ENCODE results near the gene KNDC1.

KNDC1 gene

DNA sequence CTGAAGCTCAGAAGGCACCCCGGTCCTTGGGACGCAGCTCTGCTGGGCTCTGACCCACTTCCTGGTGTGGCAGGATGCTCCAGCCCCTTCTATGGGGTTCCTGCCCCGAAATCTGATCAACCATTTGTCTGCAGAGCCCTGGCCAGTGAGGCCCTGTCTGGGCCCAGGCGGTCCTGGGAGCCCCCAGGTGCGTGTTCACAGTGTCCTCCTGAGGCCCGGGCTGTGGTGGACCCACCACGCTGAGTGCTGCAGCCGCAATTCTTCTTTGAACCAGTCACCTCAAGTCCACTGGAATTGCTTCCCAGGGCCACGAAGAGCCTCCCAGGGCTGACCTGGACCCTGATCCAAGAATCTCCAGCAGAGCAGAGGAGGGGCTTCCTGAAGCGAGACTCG lies 19.1 kb downstream of the KNDC1 start:
- DNase-seq: no peak

DNA sequence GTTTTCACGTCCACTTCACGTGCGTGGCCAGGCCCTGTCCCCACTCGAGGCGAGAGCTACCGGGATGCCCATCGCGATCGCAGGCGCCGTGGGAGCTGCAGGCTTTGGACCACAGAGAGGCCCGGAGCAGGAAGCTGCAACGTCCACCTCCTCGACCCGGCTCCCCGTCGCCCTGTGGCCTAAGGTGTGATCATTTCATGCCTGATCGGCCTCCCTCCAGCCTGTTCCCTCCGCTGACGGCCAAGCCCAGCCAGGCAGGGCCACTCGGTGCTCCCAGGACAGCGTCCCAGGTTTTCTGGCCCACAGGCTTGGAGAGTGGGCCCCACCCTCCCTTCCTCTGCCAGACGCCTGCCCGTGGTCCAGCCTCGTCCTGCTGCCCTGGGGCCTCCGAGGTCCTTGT lies 19.6 kb downstream of the KNDC1 start:
- DNase-seq: no peak

DNA sequence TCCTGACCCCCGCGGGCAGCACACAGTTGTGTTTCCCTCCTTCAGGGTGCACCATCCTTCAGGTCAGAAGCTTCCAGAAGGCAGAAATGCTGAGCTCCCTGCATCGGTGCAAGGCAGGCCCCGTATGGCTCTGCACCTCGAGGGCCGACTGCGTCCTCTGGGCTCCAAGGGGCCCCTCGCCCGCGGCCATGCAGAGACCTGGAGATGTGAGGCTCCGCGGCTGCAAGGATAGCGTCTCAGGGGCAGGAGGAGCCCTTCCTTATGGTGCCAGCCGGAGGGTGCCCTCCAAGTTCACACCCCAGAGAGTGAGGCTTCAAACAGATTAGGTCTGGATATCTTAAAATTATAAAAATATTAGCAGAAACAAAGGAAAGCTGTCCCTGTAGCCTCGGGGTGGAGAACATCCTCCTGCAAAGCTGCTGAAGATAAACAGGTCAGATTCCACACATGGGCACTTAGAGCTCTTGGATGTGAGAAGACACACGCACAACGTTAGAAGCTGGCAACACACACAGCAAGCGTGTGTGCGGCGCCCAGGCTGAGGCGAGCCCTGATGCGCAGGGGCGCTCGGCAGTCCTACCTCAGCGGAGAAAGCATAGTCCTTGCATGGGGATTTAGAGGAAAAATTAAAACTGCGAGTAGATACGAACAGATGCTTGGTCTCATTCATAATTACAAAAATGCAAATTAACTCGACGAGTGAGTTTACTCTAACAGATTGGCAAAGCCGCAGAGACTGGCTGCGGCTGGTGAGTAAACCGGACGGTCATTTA lies 20.4 kb downstream of the KNDC1 start:
- no peak for DNase-seq

DNA sequence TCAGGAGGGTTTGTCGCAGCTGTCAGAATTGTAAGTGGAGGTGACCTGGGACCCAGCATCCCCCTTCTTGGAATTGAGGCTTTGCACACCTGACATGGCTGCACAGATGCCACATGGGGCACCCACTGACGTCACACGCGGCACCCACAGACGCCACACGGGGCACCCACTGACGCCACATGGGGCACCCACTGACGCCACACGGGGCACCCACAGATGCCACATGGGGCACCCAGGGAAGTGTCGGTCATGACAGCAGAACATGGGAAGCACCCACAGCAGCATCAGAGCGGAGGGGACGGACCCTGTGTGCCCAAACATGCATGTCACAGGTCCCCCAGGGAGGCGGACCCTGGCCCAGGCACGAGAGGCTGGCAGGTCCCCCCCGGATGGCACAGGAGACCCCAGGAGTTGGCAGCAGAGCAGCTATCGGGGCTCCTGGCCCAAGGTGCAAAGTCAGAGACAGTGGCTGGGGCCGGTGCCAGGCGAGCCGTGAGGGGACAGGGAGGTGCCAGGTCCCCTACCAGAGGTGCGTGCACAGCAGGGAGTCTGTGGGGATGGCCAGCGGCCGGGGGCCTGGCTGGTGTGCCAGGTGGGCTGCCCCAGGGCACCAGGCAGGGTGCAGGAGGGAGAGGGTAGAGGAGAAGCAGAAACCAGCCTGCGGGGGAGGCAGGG lies 21.1 kb downstream of the KNDC1 start:
- DNase-seq: no peak

DNA sequence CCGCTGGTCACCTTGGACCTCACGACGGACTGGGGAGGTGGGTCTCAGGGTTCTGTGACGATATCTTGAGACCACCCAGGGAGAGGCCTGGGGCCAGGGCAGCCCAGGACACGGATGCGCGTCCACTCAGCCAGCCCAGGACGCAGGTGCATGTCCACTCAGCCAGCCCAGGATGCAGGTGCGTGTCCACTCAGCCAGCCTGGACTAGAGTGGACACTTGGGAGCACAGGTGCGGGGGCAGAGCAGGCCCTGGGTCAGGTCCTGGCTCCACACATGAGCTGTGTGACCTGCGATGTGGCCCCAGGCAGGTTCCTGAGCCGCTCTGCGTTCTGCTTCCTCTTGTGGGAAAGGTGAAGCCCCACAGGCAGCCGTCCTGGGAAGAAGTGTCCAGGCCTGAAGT lies 22.2 kb downstream of the KNDC1 start:
- DNase-seq: no peak

DNA sequence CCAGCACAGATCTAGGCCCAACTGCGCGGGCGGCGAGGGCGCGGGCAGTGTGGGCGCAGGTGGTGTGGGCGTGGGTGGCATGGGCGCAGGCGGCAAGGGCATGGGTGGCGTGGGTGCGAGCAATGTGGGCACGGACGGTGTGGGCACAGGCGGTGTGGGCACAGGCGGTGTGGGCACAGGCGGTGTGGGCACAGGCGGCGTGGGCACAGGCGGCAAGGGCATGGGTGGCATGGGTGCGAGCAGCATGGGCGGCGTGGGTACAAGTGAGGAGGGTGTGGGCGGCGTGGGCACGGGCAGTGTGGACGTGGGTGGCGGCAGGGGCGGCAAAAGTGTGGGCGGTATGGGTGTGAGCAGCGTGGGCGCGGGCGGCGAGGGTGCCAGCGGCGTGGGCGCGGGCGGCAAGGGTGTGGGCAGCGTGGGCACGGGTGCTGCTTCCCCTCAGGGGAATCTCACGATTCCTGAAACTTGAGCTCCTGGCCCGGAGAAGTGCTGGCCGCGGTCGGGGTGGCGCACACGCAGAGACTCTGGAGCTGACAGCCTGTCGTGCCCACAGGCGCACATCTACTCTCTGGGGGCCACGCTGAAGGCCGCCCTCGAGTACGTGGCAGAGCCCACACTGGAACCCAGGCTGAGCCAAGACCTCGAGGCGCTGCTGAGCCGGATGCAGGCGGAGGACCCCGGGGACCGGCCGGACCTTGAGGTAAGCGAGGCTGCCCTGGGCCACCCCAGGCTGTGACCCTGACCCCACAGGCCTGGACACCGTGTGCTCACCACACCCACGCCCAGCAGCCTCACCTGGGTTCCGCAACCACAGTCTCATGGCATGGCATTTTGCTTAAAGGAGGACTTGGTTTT lies 23.0 kb downstream of the KNDC1 start:
- no peak for DNase-seq

DNA sequence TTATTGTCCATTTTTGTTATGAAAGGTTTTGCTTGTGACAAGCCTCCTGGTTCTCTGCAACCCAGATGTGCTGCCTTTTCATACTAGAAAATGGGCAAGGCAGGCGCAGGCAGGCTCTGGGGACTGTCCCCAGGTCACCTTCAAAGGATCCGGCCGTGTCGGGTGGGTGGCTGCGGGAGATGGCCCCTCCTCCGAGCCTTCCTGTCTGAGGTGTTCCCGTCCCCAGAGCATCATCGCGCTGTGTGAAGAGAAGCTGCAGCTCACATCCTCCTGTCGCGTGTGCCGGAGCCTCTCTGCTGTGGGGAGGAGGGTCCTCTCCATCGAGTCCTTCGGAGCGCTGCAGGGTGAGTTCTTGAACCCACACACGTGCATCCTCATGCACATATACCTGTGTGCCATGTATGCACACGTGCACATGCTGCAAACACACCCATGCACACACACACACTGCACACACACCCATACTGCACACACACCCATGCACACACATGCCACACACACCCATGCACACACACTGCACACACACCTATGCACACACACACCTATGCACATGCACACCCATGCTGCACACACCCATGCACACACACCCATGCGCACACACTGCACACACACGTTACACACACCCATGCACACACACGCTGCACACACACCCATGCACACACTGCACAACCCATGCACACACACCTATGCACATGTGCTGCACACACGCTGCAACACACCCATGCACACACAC lies 23.8 kb downstream of the KNDC1 start:
- no peak for DNase-seq

DNA sequence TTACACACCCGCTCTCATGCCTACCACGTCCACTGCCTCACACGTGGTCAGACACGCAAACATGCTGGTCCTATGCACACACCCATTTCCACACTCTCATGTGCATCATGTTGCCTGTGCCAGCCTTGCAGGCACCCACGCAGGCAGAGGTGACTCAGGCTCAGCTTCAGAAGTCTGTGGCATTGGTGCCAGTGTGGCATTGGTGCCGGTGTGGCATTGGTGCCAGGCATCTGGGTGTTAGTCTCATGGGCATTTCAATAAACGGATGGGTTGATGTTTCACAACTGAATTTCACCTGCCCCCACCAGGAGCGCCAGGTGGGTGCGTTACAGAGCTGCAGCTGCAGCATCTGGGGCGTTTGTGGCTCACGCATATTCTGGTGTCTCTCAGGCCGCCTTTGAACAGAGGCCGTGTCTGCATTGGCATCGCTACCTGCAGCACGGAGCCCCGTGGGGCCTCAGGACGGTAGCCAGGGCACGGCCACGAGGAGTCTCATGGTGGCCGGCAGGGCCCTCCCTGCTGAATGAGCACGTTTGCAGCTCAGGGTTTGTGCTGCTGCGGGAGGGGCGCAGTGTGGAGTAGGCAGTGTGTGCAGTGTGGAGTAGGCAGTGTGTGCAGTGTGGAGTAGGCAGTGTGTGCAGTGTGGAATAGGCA lies 24.7 kb downstream of the KNDC1 start:
- DNase-seq: no peak

DNA sequence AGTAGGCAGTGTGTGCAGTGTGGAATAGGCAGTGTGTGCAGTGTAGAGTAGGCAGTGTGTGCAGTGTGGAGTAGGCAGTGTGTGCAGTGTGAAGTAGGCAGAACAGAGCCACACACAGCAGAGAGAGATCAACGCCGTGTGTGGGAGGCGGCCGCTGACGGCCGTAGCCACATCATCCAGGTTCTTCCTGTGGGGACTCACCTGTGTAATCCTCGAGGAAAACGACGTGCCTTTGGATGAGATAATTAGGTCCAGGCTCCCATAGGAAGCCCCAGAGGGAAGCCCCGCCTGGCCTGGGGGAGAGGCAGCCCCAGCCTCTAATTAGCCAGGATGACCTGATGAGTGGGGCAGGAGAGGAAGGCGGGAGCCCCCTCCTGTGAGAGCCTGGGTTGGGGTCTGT lies 25.4 kb downstream of the KNDC1 start:
- no peak for DNase-seq

DNA sequence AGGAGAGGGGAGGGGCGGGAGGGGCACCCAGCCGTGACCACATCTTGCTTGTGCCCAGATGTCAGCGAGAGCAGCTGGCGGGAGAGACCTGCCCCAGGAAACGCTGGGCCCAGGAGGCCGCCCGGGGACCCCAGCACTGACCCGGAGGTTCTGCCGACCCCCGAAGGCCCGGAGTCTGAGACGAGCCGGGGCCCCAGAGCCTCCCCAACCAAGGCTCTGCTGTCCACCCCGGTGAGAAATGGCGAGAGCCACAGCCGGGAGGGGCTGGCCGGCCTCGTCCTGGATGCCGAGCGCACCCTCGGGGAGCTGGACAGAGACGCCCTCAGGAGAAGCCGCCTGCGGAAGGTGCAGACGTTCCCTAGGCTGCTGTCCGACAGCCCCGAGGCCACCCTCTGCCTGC lies 25.9 kb downstream of the KNDC1 start:
- DNase-seq: no peak

DNA sequence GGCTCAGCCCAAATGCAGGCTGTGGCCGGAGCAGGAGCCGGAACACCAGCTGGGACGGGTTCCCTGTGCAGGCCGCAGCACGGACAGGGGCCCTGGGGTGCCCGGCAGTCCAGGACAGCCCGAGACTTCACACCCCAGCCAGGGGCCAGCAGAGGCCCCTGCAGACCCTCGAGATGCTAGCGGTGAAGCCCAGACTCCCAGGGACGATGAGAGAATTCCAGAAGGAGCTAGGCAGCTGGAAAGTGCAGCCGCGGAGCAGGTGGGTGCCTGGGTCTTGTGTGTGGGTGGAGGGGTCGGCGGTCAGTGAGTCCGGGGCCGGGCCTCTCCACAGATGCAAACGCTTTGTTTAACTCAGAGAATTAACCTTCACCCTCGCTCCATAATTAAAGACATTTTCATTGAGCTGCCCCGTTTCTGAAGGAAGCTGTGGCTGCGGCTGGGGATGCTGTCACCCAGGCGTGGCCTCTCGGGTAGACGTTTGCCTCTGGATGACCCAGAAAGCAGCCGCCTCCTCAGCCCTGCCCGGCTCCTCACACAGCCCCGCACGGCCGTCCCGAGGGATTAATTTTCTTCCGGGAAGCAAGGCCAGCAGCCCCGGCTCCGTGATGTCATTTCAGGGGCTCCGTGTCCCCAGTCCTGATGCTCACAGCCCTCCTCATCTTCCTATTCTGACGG lies 26.5 kb downstream of the KNDC1 start:
- no peak for DNase-seq

DNA sequence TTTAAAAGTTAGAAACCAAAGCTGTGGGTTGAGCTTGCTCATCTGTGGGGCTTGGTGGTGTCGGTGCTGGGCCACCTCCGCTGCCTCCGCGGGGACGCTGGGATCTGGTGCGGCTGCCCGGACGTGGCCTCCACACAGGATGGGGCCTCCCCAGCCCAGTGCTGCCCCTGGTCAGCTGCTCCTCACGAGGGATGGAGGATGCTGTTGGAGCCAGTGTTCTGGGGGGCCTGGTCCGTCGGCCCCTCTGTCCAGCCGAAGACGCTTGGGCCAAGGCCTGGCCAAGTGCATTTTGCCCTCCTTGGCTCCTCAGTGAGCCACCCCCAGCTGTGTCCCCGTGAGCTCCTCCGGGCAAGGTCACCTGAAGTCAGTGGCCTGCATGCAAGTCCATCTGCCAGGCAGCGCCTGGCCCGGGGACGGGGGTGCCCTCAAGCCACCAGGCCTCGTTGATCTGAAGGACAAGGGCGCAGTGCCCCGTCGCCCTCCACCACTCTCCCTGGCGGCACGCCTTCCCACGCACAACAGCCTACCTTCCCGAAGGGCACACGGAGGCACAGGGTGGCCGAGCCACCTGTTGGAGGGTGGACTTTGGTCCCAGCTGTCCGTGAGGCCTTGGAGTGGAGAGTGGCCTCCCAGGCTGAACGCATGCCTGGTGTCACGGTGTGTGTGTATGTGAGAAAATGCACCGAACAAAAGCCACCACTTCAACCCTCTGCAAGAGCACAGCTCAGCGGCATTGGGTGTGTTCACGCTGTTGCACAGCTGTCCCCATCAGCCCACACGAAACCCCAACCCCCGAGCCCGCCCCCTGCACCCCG lies 27.3 kb downstream of the KNDC1 start:
- no peak for DNase-seq

DNA sequence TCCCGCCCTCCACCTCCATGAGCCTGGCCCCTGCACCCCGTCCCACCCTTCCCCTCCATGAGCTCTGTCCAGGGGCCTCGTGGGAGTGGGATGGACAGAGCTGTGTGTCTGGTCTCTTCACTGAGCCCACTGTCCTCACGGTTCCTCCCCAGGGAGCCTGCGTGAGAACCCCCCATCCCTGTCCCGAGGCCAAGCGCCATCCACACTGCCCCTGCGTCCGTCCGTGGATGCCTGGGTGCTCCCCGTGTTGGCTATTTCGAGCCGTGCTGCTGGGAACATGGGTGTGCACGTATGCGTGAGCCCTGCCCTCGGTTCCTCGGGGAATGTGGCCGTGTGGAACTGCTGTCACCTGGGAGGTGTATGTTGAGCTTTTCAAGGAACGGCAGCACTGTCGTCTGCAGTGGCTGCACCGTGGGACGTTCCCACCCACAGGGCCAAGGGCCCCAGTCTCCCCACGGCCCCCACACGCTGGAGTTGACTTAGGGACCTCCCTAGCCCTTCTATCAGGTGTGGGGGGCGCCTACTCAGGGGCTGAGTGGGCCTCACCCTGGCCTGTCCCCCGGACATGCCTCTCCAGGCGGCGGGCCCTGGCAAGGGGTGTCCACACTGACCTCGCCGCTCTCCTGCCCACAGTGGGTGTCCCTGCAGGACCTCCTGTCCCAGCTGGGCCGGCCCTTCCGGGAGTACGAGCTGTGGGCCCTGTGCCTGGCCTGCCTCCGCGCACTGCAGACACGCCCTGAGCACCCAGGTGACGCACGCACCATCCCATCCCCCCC lies 28.1 kb downstream of the KNDC1 start:
- no peak for DNase-seq

DNA sequence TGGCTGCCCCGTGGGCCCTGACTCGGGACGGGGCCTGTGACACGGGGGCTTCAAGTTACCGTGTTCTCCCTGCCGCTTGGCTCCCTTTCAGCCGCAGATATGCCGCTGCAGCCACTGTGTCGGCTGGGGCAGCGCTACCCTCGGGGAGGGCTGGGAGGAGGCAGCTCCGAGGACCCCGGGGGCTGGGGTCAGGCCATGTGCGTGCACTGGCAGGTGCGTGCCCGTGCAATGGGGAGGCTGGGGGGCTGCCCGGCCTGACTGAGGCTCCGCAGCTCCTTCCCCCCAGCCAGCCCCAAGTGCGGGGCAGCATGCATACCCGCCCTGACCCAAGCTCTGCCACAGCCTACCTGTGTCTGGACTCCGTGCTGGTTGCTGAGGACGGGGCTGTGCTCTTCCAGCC lies 29.2 kb downstream of the KNDC1 start:
- no peak for DNase-seq

DNA sequence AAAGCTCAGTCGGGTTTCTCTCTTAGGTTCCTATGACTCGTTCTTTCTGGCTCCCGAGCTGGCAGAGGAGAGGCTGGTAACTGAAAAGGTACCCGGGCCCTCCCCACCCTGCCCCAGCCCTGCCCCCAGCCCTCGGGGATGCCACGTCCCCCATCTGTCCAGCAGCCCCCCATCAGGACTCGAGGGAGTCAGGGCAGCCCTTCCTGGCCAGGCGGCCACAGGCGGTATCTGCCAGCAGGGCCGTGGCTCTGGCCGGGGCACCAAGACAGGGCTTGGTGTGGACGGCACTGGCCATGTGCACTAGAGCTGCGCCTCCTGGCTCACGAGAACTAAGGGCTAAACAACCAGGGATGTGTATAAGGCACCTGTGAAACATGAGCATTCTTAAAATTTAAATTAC lies 29.7 kb downstream of the KNDC1 start:
- no peak for DNase-seq

DNA sequence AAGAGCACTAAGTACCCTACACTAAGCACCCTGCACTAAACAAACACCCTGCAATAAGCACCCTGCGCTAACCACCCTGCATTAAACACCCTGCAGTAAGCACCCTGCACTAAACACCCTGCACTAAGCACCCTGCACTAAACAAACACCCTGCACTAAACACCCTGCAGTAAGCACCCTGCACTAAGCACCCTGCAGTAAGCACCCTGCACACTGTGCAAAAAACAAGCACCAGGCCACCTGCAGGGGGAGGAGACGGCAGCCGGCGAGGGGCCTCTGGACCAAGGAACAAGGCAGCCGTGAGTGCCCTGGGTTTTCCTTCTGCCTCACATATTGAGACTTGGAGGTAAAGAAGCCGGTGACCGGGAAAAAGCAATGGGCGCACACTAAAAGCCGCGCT lies 30.2 kb downstream of the KNDC1 start:
- DNase-seq: no peak

DNA sequence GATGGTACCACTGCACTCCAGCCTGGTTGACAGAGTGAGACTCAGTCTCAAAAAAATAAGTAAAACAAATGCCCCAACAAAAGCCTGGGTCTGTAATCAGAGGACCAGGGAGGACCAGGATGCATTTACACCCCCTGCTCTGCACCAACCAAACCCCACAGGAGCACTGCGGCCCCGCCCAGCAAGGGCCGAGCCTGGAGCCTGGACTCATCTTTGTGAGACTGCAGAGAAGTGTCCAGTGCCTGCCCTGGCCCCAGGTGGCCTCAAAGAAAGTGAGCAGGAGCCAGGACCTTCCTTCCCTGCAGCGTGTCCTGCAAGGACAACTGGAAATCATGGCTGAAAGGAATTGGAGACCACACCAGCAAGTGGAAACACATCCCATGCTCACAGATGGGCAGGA lies 31.6 kb downstream of the KNDC1 start:
- DNase-seq: no peak

DNA sequence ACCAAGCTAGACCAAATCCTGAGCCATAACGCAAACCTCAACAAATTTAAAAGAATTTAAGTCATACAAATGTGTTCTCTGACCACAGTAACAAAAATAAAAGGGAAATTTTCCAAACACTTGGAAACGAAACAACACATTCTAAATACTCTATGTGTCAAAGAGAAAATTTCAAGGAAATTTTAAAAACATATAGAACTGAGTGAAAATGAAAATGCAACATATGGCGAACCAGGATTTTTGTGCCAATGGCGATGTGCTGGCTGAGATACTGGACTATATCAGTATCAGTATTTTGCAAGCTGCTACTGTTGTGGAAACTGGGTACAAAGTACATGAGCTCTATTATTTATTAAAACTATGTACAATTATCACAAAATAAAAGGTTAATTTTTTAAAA lies 34.1 kb downstream of the KNDC1 start:
- DNase-seq: no peak

DNA sequence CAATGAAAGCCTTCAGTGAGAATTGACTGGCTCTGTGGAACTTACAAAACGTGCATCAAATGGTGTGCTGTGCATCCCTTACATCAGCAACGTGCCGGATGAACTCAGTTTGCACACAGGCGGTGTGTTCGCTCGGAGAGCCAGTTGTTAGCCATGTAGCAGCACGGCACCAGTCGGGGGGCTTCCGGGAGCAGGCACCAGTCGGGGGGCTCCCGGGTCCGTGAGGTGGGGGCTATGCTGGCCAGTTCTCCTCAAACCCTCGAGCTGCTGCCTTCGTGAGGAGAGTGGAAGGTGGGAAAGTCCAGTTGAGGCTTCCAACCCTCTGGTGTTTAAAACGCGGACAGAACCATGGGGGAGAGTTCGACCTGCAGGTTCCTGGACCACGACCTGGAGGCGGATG lies 35.1 kb downstream of the KNDC1 start:
- no peak for DNase-seq

DNA sequence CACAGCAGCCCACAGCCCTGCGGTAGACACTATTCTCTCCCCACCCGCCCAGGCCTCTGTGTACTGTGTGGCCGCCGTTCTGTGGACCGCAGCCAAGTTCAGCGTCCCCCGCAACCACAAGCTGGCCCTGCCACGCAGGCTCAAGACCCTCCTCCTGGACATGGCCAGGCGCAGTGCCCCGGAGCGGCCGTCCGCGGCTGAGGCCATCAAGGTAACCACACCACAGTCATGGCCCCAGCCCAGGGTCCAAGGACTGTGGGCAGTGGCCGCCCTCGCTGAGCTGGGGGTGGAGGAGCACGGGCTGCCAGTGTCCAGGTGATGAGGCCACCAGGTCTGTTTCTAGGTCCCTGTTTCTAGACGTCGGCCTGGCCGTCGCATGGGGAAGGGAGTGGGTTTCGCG lies 35.6 kb downstream of the KNDC1 start:
- no peak for DNase-seq
